Endothelial cell (in vitro differentiated cells): Measurements from ENCODE around the gene PIK3CB. TPM values are rescaled to one million over a fixed set of nuclear protein-coding genes. Genes with fewer than 3 reads are reported as not detected.

Source experiments
- DNase-seq: peaks from one replicate; pipeline ENCODE4 v3.0.0; 2021; ENCODE audit warnings: low spot score
- H3K27ac Mint-ChIP-seq: one replicate; pipeline ENCODE4 v1.8.0; 2021; ENCODE audit warnings: mixed read lengths, inconsistent platforms; ENCODE audit not compliant: unreplicated experiment
- H3K27me3 Mint-ChIP-seq: one replicate; pipeline ENCODE4 v1.8.0; 2021; ENCODE audit warnings: mild to moderate bottlenecking, moderate library complexity, mixed read lengths, inconsistent platforms; ENCODE audit not compliant: unreplicated experiment
- H3K36me3 Mint-ChIP-seq: one replicate; pipeline ENCODE4 v1.8.0; 2021; ENCODE audit warnings: mild to moderate bottlenecking, low read depth, mixed read lengths, inconsistent platforms; ENCODE audit not compliant: unreplicated experiment
- H3K4me1 Mint-ChIP-seq: one replicate; pipeline ENCODE4 v1.8.0; 2021; ENCODE audit warnings: mild to moderate bottlenecking, mixed read lengths, inconsistent platforms; ENCODE audit not compliant: unreplicated experiment
- H3K4me3 Mint-ChIP-seq: one replicate; pipeline ENCODE4 v1.8.0; 2021; ENCODE audit warnings: mild to moderate bottlenecking, mixed read lengths, inconsistent platforms; ENCODE audit not compliant: unreplicated experiment
- H3K9me3 Mint-ChIP-seq: one replicate; pipeline ENCODE4 v1.8.0; 2021; ENCODE audit warnings: mixed read lengths, inconsistent platforms; ENCODE audit not compliant: unreplicated experiment
- total RNA-seq: library from RNA; stranded (reverse); fragmentation: NEBNext Ultra II Directional; extraction: Animal tissue kit (Norgen Biotek cat#: 25700); gene quantifications from one replicate; pipeline ENCODE4 v1.2.1, GENCODE V29; 2021; ENCODE audit not compliant: unreplicated experiment
- TF ChIP-seq, protein P1 (sequence below): fragments of 200-600 bp; sonication (generic); IDR thresholded peaks from one replicate; pipeline ENCODE4 v1.5.0; 2021; ENCODE audit warnings: antibody characterized with exemption; ENCODE audit not compliant: unreplicated experiment

Gene PIK3CB
- total RNA-seq, 1 donor from 2014 or later, result 14.2 TPM

DNA sequence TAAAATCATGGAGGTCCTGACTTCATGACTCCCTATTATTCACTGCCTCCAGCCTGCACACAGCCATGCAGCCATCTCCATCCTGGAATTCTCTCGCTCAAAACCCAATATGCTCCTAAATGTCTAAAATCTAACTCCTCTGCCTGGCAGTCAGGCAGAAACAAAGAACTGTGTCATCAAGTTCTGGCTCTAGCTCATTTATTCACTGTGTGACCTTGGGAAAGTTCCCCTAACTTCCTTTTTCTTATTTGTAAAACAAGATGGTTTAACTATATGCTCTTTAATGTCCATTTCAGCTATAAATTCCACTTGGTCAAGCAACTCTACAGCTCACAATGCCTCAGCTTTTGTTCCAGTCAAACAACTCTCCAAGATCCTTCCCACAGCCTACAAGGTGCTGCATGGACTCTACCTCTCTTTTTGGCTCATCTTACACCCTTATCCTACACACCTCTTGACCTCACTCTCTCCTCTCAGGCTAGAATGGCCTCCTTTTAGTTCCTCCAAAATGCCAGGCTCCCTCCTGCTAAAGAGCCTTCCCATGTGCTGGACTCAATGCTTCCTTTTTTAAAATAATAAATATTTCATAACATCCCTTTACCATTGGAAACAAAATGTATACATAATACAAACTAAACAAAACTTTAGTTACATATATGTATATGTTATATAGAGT is 16.4 kb downstream of the PIK3CB start:
- Mint-ChIP-seq H3K27ac (no peak overlapping the region), H3K27me3 (no peaks in the 10 kb centered on the region), H3K9me3 (no peaks in the 10 kb centered on the region), H3K4me3 (no peak overlapping the region), H3K36me3 (peaks cover 7% of the 10 kb centered on the region), H3K4me1 (peaks cover 5% of the 10 kb centered on the region)
- TF ChIP-seq, protein P1, sequence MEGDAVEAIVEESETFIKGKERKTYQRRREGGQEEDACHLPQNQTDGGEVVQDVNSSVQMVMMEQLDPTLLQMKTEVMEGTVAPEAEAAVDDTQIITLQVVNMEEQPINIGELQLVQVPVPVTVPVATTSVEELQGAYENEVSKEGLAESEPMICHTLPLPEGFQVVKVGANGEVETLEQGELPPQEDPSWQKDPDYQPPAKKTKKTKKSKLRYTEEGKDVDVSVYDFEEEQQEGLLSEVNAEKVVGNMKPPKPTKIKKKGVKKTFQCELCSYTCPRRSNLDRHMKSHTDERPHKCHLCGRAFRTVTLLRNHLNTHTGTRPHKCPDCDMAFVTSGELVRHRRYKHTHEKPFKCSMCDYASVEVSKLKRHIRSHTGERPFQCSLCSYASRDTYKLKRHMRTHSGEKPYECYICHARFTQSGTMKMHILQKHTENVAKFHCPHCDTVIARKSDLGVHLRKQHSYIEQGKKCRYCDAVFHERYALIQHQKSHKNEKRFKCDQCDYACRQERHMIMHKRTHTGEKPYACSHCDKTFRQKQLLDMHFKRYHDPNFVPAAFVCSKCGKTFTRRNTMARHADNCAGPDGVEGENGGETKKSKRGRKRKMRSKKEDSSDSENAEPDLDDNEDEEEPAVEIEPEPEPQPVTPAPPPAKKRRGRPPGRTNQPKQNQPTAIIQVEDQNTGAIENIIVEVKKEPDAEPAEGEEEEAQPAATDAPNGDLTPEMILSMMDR, result no peak
- no peak for DNase-seq

DNA sequence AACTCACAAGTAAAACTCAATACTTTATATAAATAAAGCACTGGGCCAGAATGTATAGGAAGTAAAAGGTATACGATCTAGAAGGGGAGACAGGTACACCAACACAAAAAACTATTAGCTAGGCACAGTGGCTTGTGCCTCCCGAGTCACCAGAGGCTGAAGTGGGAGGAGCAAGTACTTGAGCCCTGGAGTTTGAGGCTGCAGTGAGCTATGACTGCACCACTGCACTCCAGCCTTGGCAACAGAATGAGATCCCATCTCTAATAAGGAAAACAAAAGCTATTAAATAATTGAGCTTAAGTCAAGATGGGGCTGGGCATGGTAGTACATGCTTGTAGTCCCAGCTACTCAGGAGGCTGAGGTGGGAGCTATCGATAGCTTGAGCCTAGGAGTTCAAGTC is 17.0 kb downstream of the PIK3CB start:
- peaks cover 5% of the 10 kb centered on the region for H3K4me1 Mint-ChIP-seq
- no peak for DNase-seq
- H3K27me3 Mint-ChIP-seq, result no peaks in the 10 kb centered on the region
- H3K27ac Mint-ChIP-seq, result no peak overlapping the region
- H3K9me3 Mint-ChIP-seq, result no peaks in the 10 kb centered on the region
- H3K36me3 Mint-ChIP-seq, result peaks cover 7% of the 10 kb centered on the region
- TF ChIP-seq, protein P1, result no peak
- no peak overlapping the region for H3K4me3 Mint-ChIP-seq

DNA sequence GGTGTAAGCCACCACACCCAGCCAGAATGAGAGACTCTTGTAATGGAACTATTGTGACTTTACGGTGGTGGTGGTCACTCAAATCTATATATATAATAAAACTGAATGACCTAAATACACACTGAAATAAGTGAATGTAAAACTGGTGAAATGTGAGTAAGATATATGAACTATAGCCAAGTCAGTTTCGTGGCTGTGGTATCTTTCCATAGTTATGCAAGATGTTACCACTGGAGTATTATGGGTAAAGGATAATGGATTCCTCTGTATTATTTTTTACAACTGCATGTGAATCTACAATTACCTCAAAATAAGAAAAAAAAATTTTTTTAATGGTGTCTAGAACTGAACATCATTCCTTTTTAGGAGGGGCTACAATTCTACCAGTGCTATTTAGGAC is 21.9 kb downstream of the PIK3CB start:
- H3K27me3 Mint-ChIP-seq, result no peaks in the 10 kb centered on the region
- H3K27ac Mint-ChIP-seq, result no peak overlapping the region
- peaks cover 10% of the 10 kb centered on the region for H3K4me1 Mint-ChIP-seq
- TF ChIP-seq, protein P1, result no peak
- no peaks in the 10 kb centered on the region for H3K9me3 Mint-ChIP-seq
- H3K36me3 Mint-ChIP-seq, result peaks cover 3% of the 10 kb centered on the region
- no peak for DNase-seq
- H3K4me3 Mint-ChIP-seq, result no peak overlapping the region

DNA sequence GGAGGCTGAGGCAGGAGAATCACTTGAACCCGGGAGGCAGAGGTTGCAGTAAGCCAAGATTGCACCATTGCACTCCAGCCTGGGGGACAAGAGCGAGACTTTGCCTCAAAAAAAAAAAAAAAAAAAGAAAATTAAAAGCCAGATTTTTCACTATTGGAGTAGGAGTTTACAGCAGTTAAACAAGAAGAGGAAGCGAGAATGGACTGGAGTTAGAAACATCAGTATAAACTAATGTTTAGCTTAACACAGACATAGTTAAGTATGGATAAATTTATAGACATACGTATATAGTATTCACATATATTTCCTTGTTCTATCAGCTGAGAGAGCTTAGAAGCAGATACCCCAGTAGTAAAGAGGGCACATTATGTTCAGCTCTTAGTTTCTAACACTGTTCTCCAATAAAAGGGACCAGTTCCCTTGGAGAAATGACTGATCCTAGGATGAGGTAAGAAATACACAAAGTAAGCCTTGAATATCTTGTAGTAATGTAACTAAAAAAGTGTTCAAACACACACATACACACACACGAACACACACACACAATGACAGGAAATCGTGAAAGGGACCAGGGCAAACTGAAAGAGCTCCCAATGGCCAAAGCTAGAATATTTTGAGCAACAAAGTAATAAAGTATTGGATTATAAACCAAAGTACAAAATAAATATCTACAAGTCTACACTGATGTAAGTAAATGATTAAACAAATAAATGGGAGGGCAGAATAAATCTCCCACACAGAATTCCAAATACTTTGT is 25.1 kb downstream of the PIK3CB start:
- no peak overlapping the region for H3K27ac Mint-ChIP-seq

More for the DNA sequence above, 25.1 kb downstream of the PIK3CB start:
- no peak overlapping the region for H3K4me3 Mint-ChIP-seq
- peaks cover 3% of the 10 kb centered on the region for H3K36me3 Mint-ChIP-seq
- H3K9me3 Mint-ChIP-seq, result no peaks in the 10 kb centered on the region
- peaks cover 10% of the 10 kb centered on the region for H3K4me1 Mint-ChIP-seq
- TF ChIP-seq, protein P1, result no peak
- no peaks in the 10 kb centered on the region for H3K27me3 Mint-ChIP-seq
- no peak for DNase-seq
